CD14-positive monocyte (primary cell): ENCODE results near the gene EML1. TPM values are rescaled to one million over a fixed set of nuclear protein-coding genes. Genes with fewer than 3 reads are reported as not detected.

Source experiments
- DNase-seq, 3 donors: peaks; one replicate each; pipeline ENCODE4 v3.0.0-alpha.2; 2011 to 2022
- H2AFZ ChIP-seq: 2 replicates; pipeline ENCODE4 v1.6.0; 2012; ENCODE audit warnings: mild to moderate bottlenecking, low read depth, low read length, inconsistent platforms; ENCODE audit not compliant: insufficient read depth, poor library complexity, severe bottlenecking
- H3K27ac ChIP-seq, 2 donors: 1 replicate in 1 of 2; 2 replicates in 1 of 2; pipeline ENCODE4 v1.5.1; 2012 to 2013; ENCODE audit warnings: low read length in 2 of 2, control low read depth in 1 of 2, inconsistent platforms in 1 of 2, low read depth in 1 of 2, mild to moderate bottlenecking in 1 of 2
- H3K27me3 ChIP-seq, 2 donors: one replicate each; pipeline versions ENCODE4 v1.6.0 to v1.6.1; 2011 to 2013; ENCODE audit warnings: low read length in 2 of 2; ENCODE audit not compliant: control insufficient read depth in 2 of 2, insufficient read depth in 2 of 2
- H3K36me3 ChIP-seq, 2 donors: replicated peaks in 1 of 2; 1 replicate in 1 of 2; 2 replicates in 1 of 2; pipeline versions ENCODE4 v1.5.1 to v1.6.1; 2012 to 2013; ENCODE audit warnings: low read length in 2 of 2, control low read depth in 1 of 2, inconsistent platforms in 1 of 2, mild to moderate bottlenecking in 1 of 2; ENCODE audit not compliant: insufficient read depth in 2 of 2, control insufficient read depth in 1 of 2
- H3K4me1 ChIP-seq, 2 donors: 1 replicate in 1 of 2; 2 replicates in 1 of 2; pipeline versions ENCODE4 v1.5.1 to v1.6.1; 2012 to 2013; ENCODE audit warnings: low read length in 2 of 2, control low read depth in 1 of 2, inconsistent platforms in 1 of 2, mild to moderate bottlenecking in 1 of 2, moderate library complexity in 1 of 2; ENCODE audit not compliant: insufficient read depth in 2 of 2, control insufficient read depth in 1 of 2
- H3K4me2 ChIP-seq: replicated peaks from 2 replicates; pipeline ENCODE3; 2012; ENCODE audit warnings: low read length, moderate library complexity, mild to moderate bottlenecking; ENCODE audit not compliant: poor library complexity, severe bottlenecking; ENCODE audit errors: extremely low read depth
- H3K4me3 ChIP-seq, 3 experiments: fragments of 200-600 bp in 1 of 3; sonication (generic) in 1 of 3; replicated peaks in 1 of 3; 1 replicate in 2 of 3; 2 replicates in 1 of 3; pipeline ENCODE4 v1.5.1; 2011 to 2013; ENCODE audit warnings: low read length in 3 of 3, mild to moderate bottlenecking in 3 of 3, control low read depth in 2 of 3, low read depth in 2 of 3, inconsistent platforms in 1 of 3, moderate library complexity in 1 of 3
- H3K79me2 ChIP-seq: 2 replicates; pipeline ENCODE4 v1.6.0; 2012; ENCODE audit warnings: mild to moderate bottlenecking, control low read depth, inconsistent platforms, low read length, moderate library complexity; ENCODE audit not compliant: insufficient read depth
- H3K9ac ChIP-seq: 2 replicates; pipeline ENCODE4 v1.6.0; 2017; ENCODE audit warnings: low read length, mild to moderate bottlenecking; ENCODE audit not compliant: insufficient read depth, poor library complexity, severe bottlenecking
- H3K9me3 ChIP-seq, 2 donors: replicated peaks in 1 of 2; 1 replicate in 1 of 2; 2 replicates in 1 of 2; pipeline versions ENCODE4 v1.5.1 to v1.6.1; 2012 to 2013; ENCODE audit warnings: low read length in 2 of 2, control low read depth in 1 of 2; ENCODE audit not compliant: control insufficient read depth in 1 of 2, insufficient read depth in 1 of 2
- H4K20me1 ChIP-seq: 2 replicates; pipeline ENCODE4 v1.6.0; 2012; ENCODE audit warnings: mild to moderate bottlenecking, low read length, control low read depth, moderate library complexity; ENCODE audit not compliant: insufficient read depth
- H3K27ac Mint-ChIP-seq, 7 donors: one replicate each; pipeline ENCODE4 v1.8.0; 2020; ENCODE audit warnings: mild to moderate bottlenecking in 7 of 7, mixed read lengths in 7 of 7, moderate library complexity in 6 of 7, inconsistent platforms in 2 of 7
- H3K27me3 Mint-ChIP-seq, 3 donors: one replicate each; pipeline ENCODE4 v1.8.0; 2021 to 2022; ENCODE audit warnings: low read depth in 3 of 3, mild to moderate bottlenecking in 3 of 3, mixed read lengths in 3 of 3, moderate library complexity in 3 of 3, inconsistent platforms in 1 of 3
- H3K36me3 Mint-ChIP-seq, 2 donors: one replicate each; pipeline ENCODE4 v1.8.0; 2020; ENCODE audit warnings: mixed read lengths in 2 of 2, inconsistent platforms in 1 of 2, mild to moderate bottlenecking in 1 of 2
- H3K4me1 Mint-ChIP-seq: one replicate; pipeline ENCODE4 v1.8.0; 2020; ENCODE audit warnings: mild to moderate bottlenecking, mixed read lengths
- H3K4me3 Mint-ChIP-seq, 2 donors: one replicate each; pipeline ENCODE4 v1.8.0; 2020; ENCODE audit warnings: mild to moderate bottlenecking in 2 of 2, mixed read lengths in 2 of 2, moderate library complexity in 1 of 2
- H3K9me3 Mint-ChIP-seq, 7 donors: one replicate each; pipeline ENCODE4 v1.8.0; 2020 to 2022; ENCODE audit warnings: mixed read lengths in 7 of 7, mild to moderate bottlenecking in 6 of 7, moderate library complexity in 6 of 7, inconsistent platforms in 2 of 7
- WGBS: methylation state at CpG from one replicate; pipeline ENCODE4 v1.1.5; 2013; ENCODE audit warnings: missing lambda C conversion rate; ENCODE audit not compliant: insufficient coverage; 5-methylcytosine and 5-hydroxymethylcytosine counted together
- intact Hi-C, 2 donors: fragments of 100-400 bp; cut with micrococcal nuclease; formaldehyde crosslinking; loops; one replicate each; pipeline versions ENCODE4 v1.15.0 to v1.15.1; 2023
- polyA plus RNA-seq, 3 donors: library from polyadenylated mRNA; depleted of rRNA in 1 of 3; unstranded in 2 of 3; stranded (reverse) in 1 of 3; fragments of 300-500 nt in 2 of 3; fragments of >200 nt in 1 of 3; fragmentation: Illumina TruSeq in 2 of 3; gene quantifications; 1 replicate in 2 of 3; 2 replicates in 1 of 3; pipeline ENCODE4 v1.2.3, GENCODE V29; 2012 to 2021
- TF ChIP-seq, protein P1 (sequence below): fragments of 200-600 bp; IDR thresholded peaks from one replicate; pipeline ENCODE4 v1.8.0; 2022; ENCODE audit warnings: antibody characterized with exemption, mild to moderate bottlenecking

The EML1 gene
- polyA plus RNA-seq, 3 donors, result not detected

DNA sequence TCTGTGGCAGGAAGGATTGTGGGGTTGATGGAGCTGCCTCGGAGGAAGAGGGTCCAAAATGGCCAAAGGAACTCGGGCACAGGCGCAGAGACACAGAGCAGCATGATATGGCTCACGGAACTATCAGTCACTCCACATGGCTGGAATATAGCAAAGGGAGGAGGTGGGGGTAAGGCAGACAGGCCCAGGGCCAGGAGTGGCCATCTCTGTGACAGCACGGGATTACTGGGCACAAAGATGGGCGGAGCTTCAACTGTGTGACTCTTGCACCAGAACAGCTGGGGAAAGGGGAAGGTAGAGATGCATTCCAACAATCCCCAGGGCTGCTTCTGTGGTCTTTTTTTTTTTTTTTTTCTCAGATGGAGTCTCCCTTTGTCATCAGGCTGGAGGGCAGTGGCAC is 24.8 kb upstream of the EML1 start:
- Histone ChIP-seq H3K27me3 (no peaks in the 10 kb centered on the region), H4K20me1 (no peaks in the 10 kb centered on the region), H3K9ac (no peak overlapping the region), H3K4me1 (no peaks in the 10 kb centered on the region), H3K9me3 (no peaks in the 10 kb centered on the region), H3K79me2 (no peaks in the 10 kb centered on the region), H3K27ac (no peak overlapping the region), H3K4me3 (no peak overlapping the region), H2AFZ (no peak overlapping the region), H3K36me3 (no peaks in the 10 kb centered on the region), H3K4me2 (no peak overlapping the region)
- Mint-ChIP-seq H3K9me3 (peaks cover 0 to 5% (median 0%) of the 10 kb centered on the region in 7 donors), H3K36me3 (no peaks in the 10 kb centered on the region), H3K4me1 (no peaks in the 10 kb centered on the region), H3K27ac (no peak overlapping the region), H3K27me3 (peaks cover 10 to 14% (median 14%) of the 10 kb centered on the region in 3 donors), H3K4me3 (peak overlapping the region in 1 of 2 donors; percentile 0)
- no peak for DNase-seq
- TF ChIP-seq, protein P1, sequence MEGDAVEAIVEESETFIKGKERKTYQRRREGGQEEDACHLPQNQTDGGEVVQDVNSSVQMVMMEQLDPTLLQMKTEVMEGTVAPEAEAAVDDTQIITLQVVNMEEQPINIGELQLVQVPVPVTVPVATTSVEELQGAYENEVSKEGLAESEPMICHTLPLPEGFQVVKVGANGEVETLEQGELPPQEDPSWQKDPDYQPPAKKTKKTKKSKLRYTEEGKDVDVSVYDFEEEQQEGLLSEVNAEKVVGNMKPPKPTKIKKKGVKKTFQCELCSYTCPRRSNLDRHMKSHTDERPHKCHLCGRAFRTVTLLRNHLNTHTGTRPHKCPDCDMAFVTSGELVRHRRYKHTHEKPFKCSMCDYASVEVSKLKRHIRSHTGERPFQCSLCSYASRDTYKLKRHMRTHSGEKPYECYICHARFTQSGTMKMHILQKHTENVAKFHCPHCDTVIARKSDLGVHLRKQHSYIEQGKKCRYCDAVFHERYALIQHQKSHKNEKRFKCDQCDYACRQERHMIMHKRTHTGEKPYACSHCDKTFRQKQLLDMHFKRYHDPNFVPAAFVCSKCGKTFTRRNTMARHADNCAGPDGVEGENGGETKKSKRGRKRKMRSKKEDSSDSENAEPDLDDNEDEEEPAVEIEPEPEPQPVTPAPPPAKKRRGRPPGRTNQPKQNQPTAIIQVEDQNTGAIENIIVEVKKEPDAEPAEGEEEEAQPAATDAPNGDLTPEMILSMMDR, result no peak
- intact Hi-C loops, result no loop called here
- 94% methylated on average over 6 of the region's 6 CpGs for WGBS

DNA sequence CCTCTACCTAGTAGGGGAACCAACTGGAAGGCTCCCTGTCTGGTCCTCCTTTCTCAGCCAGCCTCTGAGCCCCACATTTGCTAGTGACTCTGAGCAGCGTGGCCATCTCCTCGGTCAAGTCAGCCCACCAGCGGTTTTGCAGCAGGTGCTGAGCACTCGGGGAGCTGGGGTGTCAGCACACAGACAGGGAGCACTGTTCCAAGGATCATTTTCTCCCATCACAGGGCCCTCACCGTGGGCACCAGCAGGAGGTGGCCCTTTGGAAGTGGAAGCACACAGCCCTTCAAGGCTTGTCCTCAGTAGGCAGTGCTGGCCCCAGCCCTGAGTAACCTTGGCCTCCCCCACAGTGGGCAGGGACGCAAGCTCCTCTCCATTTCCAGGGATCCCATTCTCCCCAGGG is 24.1 kb upstream of the EML1 start:
- H3K9me3 ChIP-seq, result no peaks in the 10 kb centered on the region
- H4K20me1 ChIP-seq, result no peaks in the 10 kb centered on the region
- Mint-ChIP-seq H3K27me3 (peaks cover 10 to 15% (median 14%) of the 10 kb centered on the region in 3 donors), H3K9me3 (peaks cover 0 to 5% (median 0%) of the 10 kb centered on the region in 7 donors), H3K36me3 (no peaks in the 10 kb centered on the region), H3K27ac (no peak overlapping the region), H3K4me1 (no peaks in the 10 kb centered on the region), H3K4me3 (no peak overlapping the region)
- H3K4me1 ChIP-seq, result no peaks in the 10 kb centered on the region
- H3K36me3 ChIP-seq, result no peaks in the 10 kb centered on the region
- no peak overlapping the region for H3K27ac ChIP-seq
- no peak overlapping the region for H3K4me2 ChIP-seq
- no peak for DNase-seq
- TF ChIP-seq, protein P1, result no peak
- no peak overlapping the region for H3K9ac ChIP-seq
- no peak overlapping the region for H2AFZ ChIP-seq
- H3K27me3 ChIP-seq, result no peaks in the 10 kb centered on the region
- intact Hi-C loops, result no loop called here
- 90% methylated on average over 6 of the region's 6 CpGs for WGBS
- H3K79me2 ChIP-seq, result no peaks in the 10 kb centered on the region
- H3K4me3 ChIP-seq, result no peak overlapping the region
